Activated naive CD8-positive, alpha-beta T cell treated with anti-CD3 and anti-CD28 coated beads, Interleukin-2, amount 50 U/mL, for 16 hours (primary cell): ENCODE measurements around the gene NR1H2.
"Not testable (repeated sequence)": the region's sequence is repeated elsewhere in the genome, so short reads cannot be mapped to it uniquely, and the experiment has no call there.

Source experiments
- DNase-seq: peaks from one replicate; pipeline ENCODE4 v3.0.0-alpha.2; 2020; ENCODE audit warnings: low read depth, low spot score

Gene NR1H2

GRCh38 chr19:50378169-50378862 lies 2.1 kb downstream of the NR1H2 start:
- DNase-seq = no peak

DNA sequence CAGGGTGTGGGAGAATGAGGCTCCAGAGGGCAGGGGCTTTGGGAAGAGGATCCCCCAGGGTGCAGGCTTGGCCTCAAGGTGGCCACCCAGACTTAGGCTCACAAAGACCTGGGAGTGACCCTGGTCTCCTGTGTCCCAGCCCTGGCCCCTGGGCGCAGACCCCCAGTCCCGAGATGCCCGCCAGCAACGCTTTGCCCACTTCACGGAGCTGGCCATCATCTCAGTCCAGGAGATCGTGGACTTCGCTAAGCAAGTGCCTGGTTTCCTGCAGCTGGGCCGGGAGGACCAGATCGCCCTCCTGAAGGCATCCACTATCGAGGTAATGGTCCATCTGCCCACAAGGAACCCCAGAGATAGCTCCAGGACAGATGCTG lies 2.6 kb downstream of the NR1H2 start:
- no peak for DNase-seq

- DNase-seq = no peak
Observed at GRCh38 chr19:50379602-50380001, 3.3 kb downstream of the NR1H2 start.

DNA sequence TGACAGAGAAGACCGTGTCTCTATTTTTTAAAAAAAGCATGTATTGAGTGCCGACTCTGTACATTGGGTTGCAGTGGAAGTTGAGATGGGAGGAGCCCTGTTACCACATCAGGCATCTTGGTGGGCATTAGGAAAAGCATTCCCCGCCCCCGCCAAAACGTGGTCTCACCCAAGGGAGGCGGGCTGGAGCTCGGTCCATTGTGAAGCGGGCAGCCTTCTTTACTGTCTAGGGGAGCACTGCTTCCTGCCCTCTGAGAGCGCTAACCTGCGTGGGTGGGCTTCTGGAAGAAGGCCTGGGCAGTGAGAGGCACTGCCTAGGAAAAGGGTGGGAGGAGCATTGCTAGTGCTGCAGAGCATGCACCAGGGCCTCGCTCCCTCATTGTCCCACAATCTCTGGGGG lies 3.9 kb downstream of the NR1H2 start:
- no peak for DNase-seq

DNA sequence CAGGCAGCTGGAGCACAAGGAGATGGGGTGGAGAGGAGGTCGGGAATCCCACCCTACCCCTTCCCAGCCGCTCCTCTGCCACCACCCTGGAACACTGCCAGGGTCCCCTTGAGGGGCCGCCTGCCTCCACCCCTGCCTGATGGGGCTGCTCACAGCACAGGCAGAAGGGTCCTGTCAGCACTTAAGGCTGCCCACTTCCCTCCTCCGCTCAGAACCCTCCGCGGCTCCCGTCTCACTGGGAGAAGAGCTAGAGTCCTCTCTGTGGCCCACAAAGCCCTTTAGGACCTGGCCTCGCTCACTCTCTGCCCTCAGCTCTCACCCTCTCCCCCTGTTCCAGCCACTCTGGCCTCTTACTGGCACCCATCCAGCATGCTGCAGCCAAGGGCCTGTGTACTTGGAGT lies 4.5 kb downstream of the NR1H2 start:
- no peak for DNase-seq

DNA sequence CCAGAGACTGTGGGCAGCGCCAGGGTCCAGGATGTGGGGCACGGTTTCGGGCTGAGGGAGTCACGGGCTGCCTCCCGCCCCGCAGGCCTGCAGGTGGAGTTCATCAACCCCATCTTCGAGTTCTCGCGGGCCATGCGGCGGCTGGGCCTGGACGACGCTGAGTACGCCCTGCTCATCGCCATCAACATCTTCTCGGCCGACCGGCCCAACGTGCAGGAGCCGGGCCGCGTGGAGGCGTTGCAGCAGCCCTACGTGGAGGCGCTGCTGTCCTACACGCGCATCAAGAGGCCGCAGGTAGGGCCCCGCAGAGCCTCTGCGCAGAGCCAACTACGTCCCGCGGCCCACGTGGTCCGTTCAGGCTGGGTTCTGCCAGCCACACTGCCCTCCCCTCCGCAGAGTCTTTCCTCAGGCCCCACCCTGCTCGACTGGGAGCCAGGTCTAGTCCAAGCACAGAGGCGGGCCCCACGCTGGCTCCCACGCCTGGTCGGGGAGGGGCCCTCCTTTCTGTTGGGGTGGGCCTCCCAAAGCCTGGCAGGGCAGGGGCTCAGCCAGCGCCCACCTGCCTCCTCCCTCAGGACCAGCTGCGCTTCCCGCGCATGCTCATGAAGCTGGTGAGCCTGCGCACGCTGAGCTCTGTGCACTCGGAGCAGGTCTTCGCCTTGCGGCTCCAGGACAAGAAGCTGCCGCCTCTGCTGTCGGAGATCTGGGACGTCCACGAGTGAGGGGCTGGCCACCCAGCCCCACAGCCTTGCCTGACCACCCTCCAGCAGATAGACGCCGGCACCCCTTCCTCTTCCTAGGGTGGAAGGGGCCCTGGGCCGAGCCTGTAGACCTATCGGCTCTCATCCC lies 5.8 kb downstream of the NR1H2 start:
- DNase-seq = no peak

- DNase-seq = no peak
Observed at GRCh38 chr19:50383001-50383851, 7.0 kb downstream of the NR1H2 start.

GRCh38 chr19:50383852-50384684 lies 7.8 kb downstream of the NR1H2 start, which contains the start of gene POLD1:
POLD1 (plus strand) TSS chr19:50384347; CDS start chr19:50398852, 14,505 bp downstream.
- peak; percentile 98 for DNase-seq

GRCh38 chr19:50384685-50385535 lies 8.7 kb downstream of the NR1H2 start:
- DNase-seq = no peak

GRCh38 chr19:50387176-50387867 lies 11.1 kb downstream of the NR1H2 start:
- DNase-seq = no peak

- no peak for DNase-seq
Observed at GRCh38 chr19:50387868-50388245, 11.6 kb downstream of the NR1H2 start.

DNA sequence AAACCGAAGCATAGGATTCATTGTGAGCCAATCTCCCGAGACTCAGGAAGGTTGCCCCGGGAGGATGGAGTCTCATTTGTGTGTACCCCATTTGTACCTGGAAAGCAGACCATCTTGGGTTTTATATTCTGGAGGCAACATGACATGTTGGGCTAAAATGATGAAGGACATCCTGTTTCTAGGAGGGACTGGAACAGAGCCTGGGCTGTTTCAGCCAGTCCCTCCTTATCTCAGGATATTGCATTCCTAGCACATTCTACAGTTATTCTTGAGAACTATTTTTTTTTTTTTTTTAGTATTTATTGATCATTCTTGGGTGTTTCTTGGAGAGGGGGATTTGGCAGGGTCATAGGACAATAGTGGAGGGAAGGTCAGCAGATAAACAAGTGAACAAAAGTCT lies 14.0 kb downstream of the NR1H2 start:
- not testable (repeated sequence) for DNase-seq

DNA sequence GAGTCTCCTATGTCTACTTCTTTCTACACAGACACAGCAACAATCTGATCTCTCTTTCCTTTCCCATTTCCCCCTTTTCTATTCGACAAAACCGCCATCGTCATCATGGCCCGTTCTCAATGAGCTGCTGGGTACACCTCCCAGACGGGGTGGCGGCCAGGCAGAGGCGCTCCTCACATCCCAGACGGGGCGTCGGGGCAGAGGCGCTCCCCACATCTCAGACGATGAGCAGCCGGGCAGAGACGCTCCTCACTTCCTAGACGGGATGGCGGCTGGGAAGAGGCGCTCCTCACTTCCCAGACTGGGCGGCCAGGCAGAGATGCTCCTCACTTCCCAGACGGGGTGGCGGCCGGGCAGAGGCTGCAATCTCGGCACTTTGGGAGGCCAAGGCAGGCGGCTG lies 14.7 kb downstream of the NR1H2 start:
- not testable (repeated sequence) for DNase-seq

DNA sequence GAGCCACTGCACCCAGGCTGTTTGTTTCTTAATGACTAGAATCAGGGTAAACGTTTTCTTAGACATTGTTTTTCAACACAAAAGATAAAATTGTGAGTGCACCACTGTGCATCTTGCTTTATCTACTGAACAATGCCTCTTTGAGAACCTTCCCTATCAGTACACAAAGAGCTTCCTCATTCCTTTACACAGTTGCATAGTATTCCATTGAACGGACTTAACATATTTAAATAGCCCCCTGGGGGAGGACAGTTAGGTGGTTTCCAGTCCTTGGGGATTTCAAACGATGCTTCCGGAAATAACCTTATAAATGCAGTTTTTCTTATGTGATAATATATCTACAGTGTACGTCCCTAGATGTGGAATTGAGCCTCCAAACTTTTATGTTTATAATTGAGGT lies 16.5 kb downstream of the NR1H2 start:
- no peak for DNase-seq

- no peak for DNase-seq
Observed at GRCh38 chr19:50393589-50393988, 17.3 kb downstream of the NR1H2 start.

GRCh38 chr19:50394017-50394416 lies 17.8 kb downstream of the NR1H2 start:
- DNase-seq = no peak

- no peak for DNase-seq
Observed at GRCh38 chr19:50398675-50399367, 22.6 kb downstream of the NR1H2 start.

DNA sequence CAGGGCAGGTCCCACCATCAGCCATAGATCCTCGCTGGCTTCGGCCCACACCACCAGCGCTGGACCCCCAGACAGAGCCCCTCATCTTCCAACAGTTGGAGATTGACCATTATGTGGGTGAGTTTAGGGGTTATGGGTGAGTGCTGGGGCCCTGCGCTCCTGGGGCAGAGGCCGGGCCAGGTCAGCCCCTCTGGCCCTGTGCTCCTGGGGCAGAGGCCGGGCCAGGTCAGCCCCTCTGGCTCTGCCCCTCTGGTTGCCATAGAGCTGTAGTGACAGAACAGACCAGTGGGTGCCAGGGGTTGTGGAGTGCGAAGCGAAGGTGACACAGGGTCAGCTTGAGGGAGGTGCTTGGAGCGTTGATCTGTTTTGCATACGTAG lies 23.1 kb downstream of the NR1H2 start:
- no peak for DNase-seq
